Type B pancreatic cell (in vitro differentiated cells): ENCODE data around the gene PCBP3. TPM values are rescaled to one million over a fixed set of nuclear protein-coding genes. Genes with fewer than 3 reads are reported as not detected.
"Not testable (repeated sequence)": the region's sequence is repeated elsewhere in the genome, so short reads cannot be mapped to it uniquely, and the experiment has no call there.

Experiments used
- DNase-seq: peaks from one replicate; pipeline ENCODE4 v3.0.0; 2021; ENCODE audit warnings: mixed read lengths; ENCODE audit not compliant: unreplicated experiment; ENCODE audit errors: extremely low spot score
- H3K27ac Mint-ChIP-seq: 2 replicates; pipeline ENCODE4 v1.8.0; 2021; ENCODE audit warnings: mild to moderate bottlenecking, mixed read lengths
- H3K27me3 Mint-ChIP-seq: 2 replicates; pipeline ENCODE4 v1.8.0; 2021; ENCODE audit warnings: mixed read lengths
- H3K36me3 Mint-ChIP-seq: 2 replicates; pipeline ENCODE4 v1.8.0; 2021; ENCODE audit warnings: mixed read lengths
- H3K4me1 Mint-ChIP-seq: one replicate; pipeline ENCODE4 v1.8.0; 2021; ENCODE audit warnings: mixed read lengths; ENCODE audit not compliant: unreplicated experiment
- H3K4me3 Mint-ChIP-seq: 2 replicates; pipeline ENCODE4 v1.8.0; 2021; ENCODE audit warnings: mild to moderate bottlenecking, mixed read lengths
- H3K9me3 Mint-ChIP-seq: 2 replicates; pipeline ENCODE4 v1.8.0; 2021; ENCODE audit warnings: mixed read lengths
- total RNA-seq: library from RNA; stranded (reverse); gene quantifications from 2 replicates; pipeline ENCODE4 v1.2.1, GENCODE V29; 2021; ENCODE audit warnings: low replicate concordance
- TF ChIP-seq, protein P1 (sequence below): fragments of 200-600 bp; sonication (generic); conservative IDR thresholded peaks from 2 replicates; pipeline ENCODE4 v1.5.0; 2021; ENCODE audit warnings: antibody characterized with exemption, mild to moderate bottlenecking

The PCBP3 gene
- total RNA-seq, 1 donor from 2014 or later, result 5.5 TPM

DNA sequence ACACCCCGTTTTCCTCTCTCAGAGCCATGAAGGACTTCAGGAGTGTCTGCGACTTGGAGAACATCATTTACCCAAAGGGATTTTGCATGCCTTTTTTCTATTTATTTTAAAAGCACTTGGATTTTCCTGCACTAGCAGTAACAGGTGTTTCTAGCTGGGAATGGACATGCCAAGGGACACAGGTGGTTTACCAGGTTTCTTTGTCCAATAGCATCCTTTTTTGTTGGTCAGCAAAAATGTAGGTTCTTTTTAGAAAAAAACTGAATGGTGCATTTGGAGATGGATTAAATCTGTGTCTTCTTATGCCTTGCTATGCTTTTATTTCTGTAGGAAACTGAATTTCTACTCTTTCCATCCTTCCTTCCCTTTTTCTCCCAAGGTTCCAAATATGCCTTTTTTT lies 205.3 kb downstream of the PCBP3 start:
- TF ChIP-seq, protein P1, sequence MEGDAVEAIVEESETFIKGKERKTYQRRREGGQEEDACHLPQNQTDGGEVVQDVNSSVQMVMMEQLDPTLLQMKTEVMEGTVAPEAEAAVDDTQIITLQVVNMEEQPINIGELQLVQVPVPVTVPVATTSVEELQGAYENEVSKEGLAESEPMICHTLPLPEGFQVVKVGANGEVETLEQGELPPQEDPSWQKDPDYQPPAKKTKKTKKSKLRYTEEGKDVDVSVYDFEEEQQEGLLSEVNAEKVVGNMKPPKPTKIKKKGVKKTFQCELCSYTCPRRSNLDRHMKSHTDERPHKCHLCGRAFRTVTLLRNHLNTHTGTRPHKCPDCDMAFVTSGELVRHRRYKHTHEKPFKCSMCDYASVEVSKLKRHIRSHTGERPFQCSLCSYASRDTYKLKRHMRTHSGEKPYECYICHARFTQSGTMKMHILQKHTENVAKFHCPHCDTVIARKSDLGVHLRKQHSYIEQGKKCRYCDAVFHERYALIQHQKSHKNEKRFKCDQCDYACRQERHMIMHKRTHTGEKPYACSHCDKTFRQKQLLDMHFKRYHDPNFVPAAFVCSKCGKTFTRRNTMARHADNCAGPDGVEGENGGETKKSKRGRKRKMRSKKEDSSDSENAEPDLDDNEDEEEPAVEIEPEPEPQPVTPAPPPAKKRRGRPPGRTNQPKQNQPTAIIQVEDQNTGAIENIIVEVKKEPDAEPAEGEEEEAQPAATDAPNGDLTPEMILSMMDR, result no peak
- H3K27me3 Mint-ChIP-seq, result peaks cover 2% of the 10 kb centered on the region
- DNase-seq, result no peak
- no peaks in the 10 kb centered on the region for H3K36me3 Mint-ChIP-seq
- no peak overlapping the region for H3K27ac Mint-ChIP-seq
- peaks cover 19% of the 10 kb centered on the region for H3K4me1 Mint-ChIP-seq
- no peak overlapping the region for H3K4me3 Mint-ChIP-seq
- no peaks in the 10 kb centered on the region for H3K9me3 Mint-ChIP-seq

DNA sequence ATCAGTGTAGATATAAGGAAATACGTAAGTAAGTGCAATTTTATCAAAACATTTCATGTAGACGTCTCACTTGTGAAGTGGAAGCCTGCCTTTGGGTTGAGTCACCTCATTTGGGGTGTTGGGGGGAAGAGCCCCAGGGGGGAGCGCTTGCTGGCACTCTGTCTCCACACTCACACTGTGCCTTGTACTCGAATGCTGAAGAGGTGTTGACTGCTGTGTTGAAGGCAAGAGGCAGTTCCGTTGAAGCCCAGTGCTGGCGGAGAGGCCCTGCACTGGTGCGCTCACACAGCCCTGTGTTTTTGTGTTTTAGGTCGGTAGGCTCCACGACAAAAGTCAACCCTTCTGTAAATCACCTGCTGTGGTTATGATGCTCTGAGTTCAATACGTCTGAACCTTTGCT lies 206.1 kb downstream of the PCBP3 start:
- Mint-ChIP-seq H3K27me3 (peaks cover 4% of the 10 kb centered on the region), H3K4me1 (peaks cover 22% of the 10 kb centered on the region)

DNA sequence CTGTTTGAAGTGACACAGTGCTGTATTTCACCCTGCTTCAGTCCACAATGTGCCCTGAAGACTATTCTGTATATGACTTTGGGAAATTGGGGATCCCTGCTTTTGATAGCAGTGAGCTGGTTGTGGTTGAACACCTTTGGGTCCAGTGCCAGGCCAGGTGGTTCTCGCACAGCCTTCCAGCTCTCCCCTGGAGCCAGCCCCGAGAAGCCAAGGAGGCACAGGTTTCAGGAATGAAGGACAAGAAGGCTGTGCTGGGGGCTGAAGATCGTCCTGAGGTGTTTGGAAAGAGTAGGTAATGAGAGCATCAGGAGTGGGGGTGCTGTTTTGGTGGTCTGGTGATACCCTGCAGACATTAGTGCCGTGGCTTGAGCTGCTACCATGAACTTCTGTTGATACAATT lies 206.7 kb downstream of the PCBP3 start:
- H3K9me3 Mint-ChIP-seq, result no peaks in the 10 kb centered on the region
- peak; percentile 37 for DNase-seq
- peaks cover 24% of the 10 kb centered on the region for H3K4me1 Mint-ChIP-seq
- H3K36me3 Mint-ChIP-seq, result no peaks in the 10 kb centered on the region
- H3K27me3 Mint-ChIP-seq, result peaks cover 6% of the 10 kb centered on the region
- TF ChIP-seq, protein P1, result no peak
- no peak overlapping the region for H3K27ac Mint-ChIP-seq
- no peak overlapping the region for H3K4me3 Mint-ChIP-seq

More for the DNA sequence above, 206.1 kb downstream of the PCBP3 start:
- peak; percentile 60 for DNase-seq
- no peak overlapping the region for H3K4me3 Mint-ChIP-seq
- H3K36me3 Mint-ChIP-seq, result no peaks in the 10 kb centered on the region
- TF ChIP-seq, protein P1, result no peak
- H3K9me3 Mint-ChIP-seq, result no peaks in the 10 kb centered on the region
- H3K27ac Mint-ChIP-seq, result no peak overlapping the region

DNA sequence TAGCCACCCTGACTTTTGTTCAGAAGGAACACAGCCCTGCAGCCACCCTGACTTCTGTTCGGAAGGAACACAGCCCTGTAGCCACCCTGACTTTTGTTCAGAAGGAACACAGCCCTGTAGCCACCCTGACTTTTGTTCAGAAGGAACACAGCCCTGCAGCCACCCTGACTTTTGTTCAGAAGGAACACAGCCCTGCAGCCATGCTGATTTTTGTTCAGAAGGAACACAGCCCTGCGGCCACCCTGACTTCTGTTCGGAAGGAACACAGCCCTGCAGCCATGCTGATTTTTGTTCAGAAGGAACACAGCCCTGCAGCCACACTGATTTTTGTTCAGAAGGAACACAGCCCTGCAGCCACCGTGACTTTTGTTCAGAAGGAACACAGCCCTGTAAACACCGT lies 208.9 kb downstream of the PCBP3 start:
- not testable (repeated sequence) for H3K4me3 Mint-ChIP-seq, H3K36me3 Mint-ChIP-seq, H3K4me1 Mint-ChIP-seq, H3K9me3 Mint-ChIP-seq, H3K27me3 Mint-ChIP-seq, H3K27ac Mint-ChIP-seq, DNase-seq

DNA sequence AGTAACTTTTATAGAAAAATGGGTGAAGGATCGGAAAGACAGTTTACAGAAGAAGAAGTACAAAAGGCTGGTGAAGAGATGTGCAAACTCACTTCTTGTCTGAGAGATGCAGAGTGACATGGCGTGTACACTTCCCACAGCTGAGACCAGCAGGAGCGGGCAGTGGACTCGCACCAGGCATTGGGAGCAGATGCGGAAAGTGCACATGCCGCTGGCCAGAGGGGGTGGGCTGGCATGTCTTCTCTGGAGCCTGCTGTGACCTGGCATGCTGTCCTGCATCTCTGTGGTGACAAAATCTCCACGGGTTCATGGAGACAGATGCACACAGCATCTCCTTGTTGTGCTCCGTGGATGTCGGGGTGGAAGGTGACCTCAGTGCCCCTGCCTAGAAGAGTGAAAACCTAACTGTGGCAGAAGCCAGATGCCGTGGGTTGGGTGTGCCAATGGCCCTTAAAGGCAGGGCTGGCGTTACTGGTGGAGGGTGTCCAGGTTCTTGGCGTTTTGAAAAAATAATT lies 209.4 kb downstream of the PCBP3 start:
- Mint-ChIP-seq H3K36me3 (no peaks in the 10 kb centered on the region), H3K9me3 (no peaks in the 10 kb centered on the region), H3K4me1 (peaks cover 5% of the 10 kb centered on the region), H3K27me3 (peaks cover 6% of the 10 kb centered on the region), H3K4me3 (no peak overlapping the region), H3K27ac (no peak overlapping the region)
- TF ChIP-seq, protein P1, result no peak
- DNase-seq, result peak; percentile 52

DNA sequence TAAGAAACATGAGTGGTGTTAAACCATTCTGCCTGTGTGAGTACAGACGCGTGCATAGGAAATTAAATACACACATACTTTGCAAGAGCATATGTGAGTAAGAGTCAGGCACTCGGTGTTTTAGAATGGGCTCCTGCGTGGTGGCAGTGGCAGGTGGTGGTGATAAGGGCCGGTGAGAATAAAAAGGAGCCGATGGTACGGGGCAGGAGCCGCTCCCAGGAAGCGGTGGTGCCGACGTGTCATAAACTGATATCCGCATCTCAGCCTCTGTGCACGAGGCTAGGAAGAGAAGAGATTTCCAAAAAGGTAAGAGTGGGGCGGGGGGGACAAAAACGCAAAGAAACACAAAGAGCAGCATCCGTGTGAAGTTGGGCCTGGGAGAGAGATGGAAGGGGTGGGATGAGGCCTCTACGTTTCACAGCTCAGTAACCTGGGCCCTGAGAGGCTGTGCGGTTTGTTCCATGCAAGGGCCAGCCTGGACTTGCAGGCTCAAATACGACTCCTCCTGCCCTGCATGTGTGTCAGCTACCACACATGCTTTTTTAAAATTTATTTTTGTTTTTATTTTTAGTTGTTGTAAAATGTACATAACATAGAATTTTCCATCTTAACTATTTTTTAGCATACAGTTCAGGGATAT lies 210.3 kb downstream of the PCBP3 start:
- H3K36me3 Mint-ChIP-seq, result no peaks in the 10 kb centered on the region
- H3K27me3 Mint-ChIP-seq, result peaks cover 3% of the 10 kb centered on the region
- H3K4me3 Mint-ChIP-seq, result no peak overlapping the region
- peaks cover 5% of the 10 kb centered on the region for H3K4me1 Mint-ChIP-seq
- TF ChIP-seq, protein P1, result no peak
- H3K27ac Mint-ChIP-seq, result no peak overlapping the region
- no peaks in the 10 kb centered on the region for H3K9me3 Mint-ChIP-seq
- DNase-seq, result peak; percentile 25
